MM.1S (cell line): Measurements from ENCODE around the gene CPEB2.

Experiments used
- EZH2 ChIP-seq: fragments of 300-600 bp; sonication (generic); optimal IDR thresholded peaks from 2 replicates; pipeline ENCODE3; 2017; ENCODE audit warnings: low read depth, mild to moderate bottlenecking, antibody characterized with exemption, low read length, mixed read lengths
- TF ChIP-seq, protein P1 (sequence below): fragments of 300-600 bp; sonication (generic); IDR thresholded peaks from 2 replicates; pipeline ENCODE4 v1.5.1; 2016; ENCODE audit warnings: antibody characterized with exemption, low read length, mixed read lengths

DNA sequence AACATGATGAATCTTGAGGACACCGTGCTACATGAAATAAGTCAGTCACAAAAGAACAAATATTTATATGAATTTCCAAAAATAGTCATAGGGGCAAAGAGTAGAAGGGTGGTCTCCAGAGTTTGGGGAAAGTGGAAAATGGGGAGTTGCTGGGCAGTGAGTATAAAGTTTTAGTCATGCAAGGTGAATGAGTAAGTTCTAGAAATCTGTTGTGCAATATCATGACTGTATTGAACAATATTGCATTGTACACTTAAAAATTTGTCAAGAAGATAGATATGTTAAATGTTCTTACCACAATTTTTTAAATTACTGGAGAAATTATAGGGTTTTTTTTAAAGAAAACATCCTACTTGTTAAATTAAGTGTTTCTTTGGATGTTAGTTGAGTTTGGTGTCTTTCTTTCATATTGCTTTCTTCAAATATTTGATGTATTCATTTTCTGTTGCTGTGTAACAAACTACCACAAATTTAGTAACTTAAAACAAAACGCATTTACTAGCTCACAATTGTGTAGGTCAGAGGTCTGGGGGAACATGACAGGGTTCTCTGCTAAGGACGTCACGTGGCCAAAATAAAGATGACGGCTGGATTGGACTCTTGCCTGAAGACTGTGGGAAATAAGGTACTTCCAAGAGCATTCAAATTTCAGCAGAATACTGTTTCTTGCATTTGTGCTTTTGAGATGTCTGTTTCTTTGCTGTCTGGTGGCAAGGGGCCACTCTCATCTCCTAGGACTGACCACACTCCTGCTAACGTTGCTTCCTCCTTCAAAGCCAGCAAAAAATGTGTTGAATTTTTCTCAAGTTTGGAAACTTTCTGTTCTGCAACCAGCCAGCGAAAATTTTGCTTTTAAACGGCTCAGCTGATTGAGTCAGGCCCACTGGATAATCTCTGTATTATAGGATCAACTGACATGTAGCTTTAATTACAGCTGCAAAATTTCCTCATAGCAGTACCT lies 76.7 kb downstream of the CPEB2 start:
- no peak for TF ChIP-seq EZH2
- TF ChIP-seq, protein P1, sequence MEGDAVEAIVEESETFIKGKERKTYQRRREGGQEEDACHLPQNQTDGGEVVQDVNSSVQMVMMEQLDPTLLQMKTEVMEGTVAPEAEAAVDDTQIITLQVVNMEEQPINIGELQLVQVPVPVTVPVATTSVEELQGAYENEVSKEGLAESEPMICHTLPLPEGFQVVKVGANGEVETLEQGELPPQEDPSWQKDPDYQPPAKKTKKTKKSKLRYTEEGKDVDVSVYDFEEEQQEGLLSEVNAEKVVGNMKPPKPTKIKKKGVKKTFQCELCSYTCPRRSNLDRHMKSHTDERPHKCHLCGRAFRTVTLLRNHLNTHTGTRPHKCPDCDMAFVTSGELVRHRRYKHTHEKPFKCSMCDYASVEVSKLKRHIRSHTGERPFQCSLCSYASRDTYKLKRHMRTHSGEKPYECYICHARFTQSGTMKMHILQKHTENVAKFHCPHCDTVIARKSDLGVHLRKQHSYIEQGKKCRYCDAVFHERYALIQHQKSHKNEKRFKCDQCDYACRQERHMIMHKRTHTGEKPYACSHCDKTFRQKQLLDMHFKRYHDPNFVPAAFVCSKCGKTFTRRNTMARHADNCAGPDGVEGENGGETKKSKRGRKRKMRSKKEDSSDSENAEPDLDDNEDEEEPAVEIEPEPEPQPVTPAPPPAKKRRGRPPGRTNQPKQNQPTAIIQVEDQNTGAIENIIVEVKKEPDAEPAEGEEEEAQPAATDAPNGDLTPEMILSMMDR: no peak
